Endothelial cell of umbilical vein (primary cell): Measurements from ENCODE around the gene NTN1. TPM values are rescaled to one million over a fixed set of nuclear protein-coding genes. Genes with fewer than 3 reads are reported as not detected.

Experiments
- BruUV-seq: library from RNA; stranded (reverse); fragments of 400-500 nt; replicated peaks from 2 replicates; lab custom pipeline; 2021; lab: Mats Ljungman, UMichigan
- CTCF ChIA-PET: fragments of 300-600, 350-600 bp; sonication (Branson Sonifier 250); formaldehyde crosslinking; loops from one replicate; lab custom pipeline; 2021; ENCODE audit warnings: antibody characterized with exemption, inconsistent platforms; lab: Charles Lee
- POLR2A ChIA-PET: fragments of 300-600, 350-600 bp; sonication (Branson Sonifier 250); formaldehyde crosslinking; loops from one replicate; lab custom pipeline; 2021; ENCODE audit warnings: antibody characterized with exemption, inconsistent platforms; lab: Charles Lee
- DNase-seq: peaks from one replicate; pipeline ENCODE4 v3.0.0-alpha.2; 2011; ENCODE audit warnings: low read depth, low spot score
- FAIRE-seq: peaks from 2 replicates; lab custom pipeline; 2011; peaks lifted over from hg19 to GRCh38; lab: Jason Lieb, UNC
- H2AFZ ChIP-seq: 2 replicates; pipeline ENCODE4 v1.6.0; 2012; ENCODE audit warnings: low read depth, low read length, control low read depth, inconsistent platforms
- H3K27ac ChIP-seq: 2 replicates; pipeline ENCODE4 v1.5.1; 2011; ENCODE audit warnings: low read depth, mild to moderate bottlenecking, control low read depth, low read length, moderate library complexity; ENCODE audit not compliant: insufficient read depth
- H3K27me3 ChIP-seq, 2 experiments: 2 replicates each; pipeline versions ENCODE4 v1.6.0 to v1.6.1; 2011; ENCODE audit warnings: low read length in 2 of 2, mixed read lengths in 1 of 2; ENCODE audit not compliant: control insufficient read depth in 2 of 2, insufficient read depth in 2 of 2
- H3K36me3 ChIP-seq, 2 experiments: 2 replicates in 1 of 2; 3 replicates in 1 of 2; pipeline ENCODE4 v1.5.1; 2011; ENCODE audit warnings: low read length in 2 of 2, mild to moderate bottlenecking in 1 of 2, moderate library complexity in 1 of 2; ENCODE audit not compliant: control insufficient read depth in 2 of 2, insufficient read depth in 2 of 2; ENCODE audit errors: extremely low read depth in 1 of 2
- H3K4me1 ChIP-seq: 3 replicates; pipeline ENCODE4 v1.5.1; 2011; ENCODE audit warnings: mild to moderate bottlenecking, low read length; ENCODE audit not compliant: control insufficient read depth, insufficient read depth; ENCODE audit errors: extremely low read depth
- H3K4me2 ChIP-seq: 2 replicates; pipeline ENCODE4 v1.6.1; 2011; ENCODE audit warnings: low read length, control low read depth, mixed read lengths; ENCODE audit not compliant: insufficient read depth
- H3K4me3 ChIP-seq, 3 experiments: fragments of 200-600 bp in 1 of 3; sonication (generic), shearing (Covaris generic) in 1 of 3; replicated peaks in 1 of 3; 2 replicates each; pipeline ENCODE4 v1.5.1; 2011 to 2016; ENCODE audit warnings: control low read depth in 3 of 3, low read length in 3 of 3, mild to moderate bottlenecking in 2 of 3, inconsistent platforms in 1 of 3, low read depth in 1 of 3, moderate library complexity in 1 of 3; ENCODE audit not compliant: insufficient read depth in 1 of 3
- H3K79me2 ChIP-seq: 2 replicates; pipeline ENCODE4 v1.6.0; 2012; ENCODE audit warnings: low read length, inconsistent platforms; ENCODE audit not compliant: control insufficient read depth, insufficient read depth
- H3K9ac ChIP-seq: replicated peaks from 2 replicates; pipeline ENCODE3; 2011; ENCODE audit warnings: low read length, control low read depth; ENCODE audit not compliant: insufficient read depth; ENCODE audit errors: extremely low read depth
- H3K9me1 ChIP-seq: replicated peaks from 3 replicates; pipeline ENCODE4 v1.6.0; 2011; ENCODE audit warnings: mild to moderate bottlenecking, low read length; ENCODE audit not compliant: control insufficient read depth, insufficient read depth; ENCODE audit errors: extremely low read depth
- H3K9me3 ChIP-seq: replicated peaks from 2 replicates; pipeline ENCODE4 v1.5.1; 2012; ENCODE audit warnings: low read length, inconsistent platforms; ENCODE audit not compliant: control insufficient read depth, insufficient read depth
- H4K20me1 ChIP-seq: replicated peaks from 2 replicates; pipeline ENCODE3; 2011; ENCODE audit warnings: mild to moderate bottlenecking, low read length; ENCODE audit not compliant: control insufficient read depth, insufficient read depth; ENCODE audit errors: extremely low read depth
- EZH2 ChIP-seq: IDR thresholded peaks from 2 replicates; pipeline ENCODE4 v1.6.1; 2012; ENCODE audit warnings: borderline replicate concordance, low read depth, mild to moderate bottlenecking, moderate library complexity, low read length, inconsistent platforms; ENCODE audit not compliant: severe bottlenecking
- FOS ChIP-seq: IDR thresholded peaks from 2 replicates; pipeline ENCODE4 v1.6.1; 2011; ENCODE audit warnings: mild to moderate bottlenecking, low read length, moderate library complexity, borderline replicate concordance; ENCODE audit not compliant: insufficient read depth
- GATA2 ChIP-seq: IDR thresholded peaks from 2 replicates; pipeline ENCODE4 v1.7.0; 2011; ENCODE audit warnings: low read depth, mild to moderate bottlenecking, moderate library complexity, mixed read lengths, low read length; ENCODE audit not compliant: insufficient read length, insufficient read depth
- MAX ChIP-seq: IDR thresholded peaks from 2 replicates; pipeline ENCODE4 v1.6.1; 2011; ENCODE audit not compliant: insufficient read depth, insufficient read length
- POLR2AphosphoS5 ChIP-seq: IDR thresholded peaks from 2 replicates; pipeline ENCODE4 v1.6.1; 2012; ENCODE audit warnings: low read depth, mild to moderate bottlenecking, control low read depth, low read length, moderate library complexity; ENCODE audit not compliant: insufficient read depth
- dilution Hi-C: fragments of 300-500 bp; cut with MboI; formaldehyde crosslinking; loops from one replicate; pipeline ENCODE4 v1.15.0; 2019; ENCODE audit warnings: low sequenced_read_pairs; ENCODE audit not compliant: extremely low pct_ligation_motif_present
- intact Hi-C: fragments of 100-400 bp; cut with micrococcal nuclease; formaldehyde crosslinking; loops from one replicate; pipeline ENCODE4 v1.10.0; 2022
- polyA plus RNA-seq, 4 experiments: library from polyadenylated mRNA; depleted of rRNA in 3 of 4; stranded (reverse) in 3 of 4; unstranded in 1 of 4; fragments of >200 nt; gene quantifications; 2 replicates each; pipeline versions ENCODE4 v1.2.1 to v1.2.3, GENCODE V29; 2011 to 2012; ENCODE audit warnings: missing spikeins in 1 of 4
- total RNA-seq: library from RNA; stranded (reverse); gene quantifications from 2 replicates; pipeline ENCODE4 v1.2.3, GENCODE V29; 2021
- TF ChIP-seq, protein P1 (sequence below), 2 donors: IDR thresholded peaks; 1 replicate in 1 of 2; 2 replicates in 1 of 2; pipeline ENCODE4 v1.5.1; 2011; ENCODE audit warnings: low read length in 2 of 2, mild to moderate bottlenecking in 2 of 2, moderate library complexity in 2 of 2, control low read depth in 1 of 2, inconsistent platforms in 1 of 2, low read depth in 1 of 2; ENCODE audit not compliant: insufficient read depth in 1 of 2; ENCODE audit errors: extremely low read depth in 1 of 2

NTN1 gene
- total and polyA plus RNA-seq, 2 donors (not counting 3 experiments of a cell fraction or from before 2014, with no cell fraction given), result 0.10 to 0.18 TPM

- intact Hi-C loops (no loop called here), dilution Hi-C loops (no loop called here)
- no TSS peak for BruUV-seq
These were observed 163.8 kb downstream of the NTN1 start for GRCh38 chr17:9185142-9185541.

More at GRCh38 chr17:9185142-9185541, 163.8 kb downstream of the NTN1 start:
- no peaks in the 10 kb centered on the region for H3K9me1 ChIP-seq
- H2AFZ ChIP-seq, result no peak overlapping the region
- no peak overlapping the region for H3K9ac ChIP-seq
- no peaks in the 10 kb centered on the region for H3K4me1 ChIP-seq
- DNase-seq (no peak), FAIRE-seq (no peak)
- H3K27me3 ChIP-seq, result no peaks in the 10 kb centered on the region
- POLR2A ChIA-PET, result no interaction called here
- CTCF ChIA-PET, result no interaction called here
- H3K4me2 ChIP-seq, result no peak overlapping the region
- no peak overlapping the region for H3K27ac ChIP-seq
- H3K9me3 ChIP-seq, result no peaks in the 10 kb centered on the region
- H3K4me3 ChIP-seq, result no peak overlapping the region
- H4K20me1 ChIP-seq, result no peaks in the 10 kb centered on the region
- H3K79me2 ChIP-seq, result no peaks in the 10 kb centered on the region
- no peaks in the 10 kb centered on the region for H3K36me3 ChIP-seq
- TF ChIP-seq EZH2, result no peak
- TF ChIP-seq, protein P1, sequence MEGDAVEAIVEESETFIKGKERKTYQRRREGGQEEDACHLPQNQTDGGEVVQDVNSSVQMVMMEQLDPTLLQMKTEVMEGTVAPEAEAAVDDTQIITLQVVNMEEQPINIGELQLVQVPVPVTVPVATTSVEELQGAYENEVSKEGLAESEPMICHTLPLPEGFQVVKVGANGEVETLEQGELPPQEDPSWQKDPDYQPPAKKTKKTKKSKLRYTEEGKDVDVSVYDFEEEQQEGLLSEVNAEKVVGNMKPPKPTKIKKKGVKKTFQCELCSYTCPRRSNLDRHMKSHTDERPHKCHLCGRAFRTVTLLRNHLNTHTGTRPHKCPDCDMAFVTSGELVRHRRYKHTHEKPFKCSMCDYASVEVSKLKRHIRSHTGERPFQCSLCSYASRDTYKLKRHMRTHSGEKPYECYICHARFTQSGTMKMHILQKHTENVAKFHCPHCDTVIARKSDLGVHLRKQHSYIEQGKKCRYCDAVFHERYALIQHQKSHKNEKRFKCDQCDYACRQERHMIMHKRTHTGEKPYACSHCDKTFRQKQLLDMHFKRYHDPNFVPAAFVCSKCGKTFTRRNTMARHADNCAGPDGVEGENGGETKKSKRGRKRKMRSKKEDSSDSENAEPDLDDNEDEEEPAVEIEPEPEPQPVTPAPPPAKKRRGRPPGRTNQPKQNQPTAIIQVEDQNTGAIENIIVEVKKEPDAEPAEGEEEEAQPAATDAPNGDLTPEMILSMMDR (IDR thresholded peaks at IDR 0.05; ENCODE audit: extremely low read depth in 1 of 2, insufficient read depth in 1 of 2, low read depth in 1 of 2, low read length in 2 of 2), result no peak
- TF ChIP-seq FOS, result no peak
- no peak for TF ChIP-seq MAX
- TF ChIP-seq POLR2AphosphoS5, result no peak
- TF ChIP-seq GATA2, result no peak
